GM12872 (cell line): ENCODE measurements around the gene SLC2A13.

Experiments
- CTCF ChIP-seq: IDR thresholded peaks from 3 replicates; pipeline ENCODE4 v1.5.1; 2011; ENCODE audit warnings: low read depth, mild to moderate bottlenecking, low read length, moderate library complexity; ENCODE audit not compliant: insufficient read depth

The SLC2A13 gene

GRCh38 chr12:40145896-40146295 is 40.0 kb upstream of the SLC2A13 start:
- no peak for TF ChIP-seq CTCF

- TF ChIP-seq CTCF, result no peak
Observed at GRCh38 chr12:40144023-40144422, 38.1 kb upstream of the SLC2A13 start.

- no peak for TF ChIP-seq CTCF
Observed at GRCh38 chr12:40142001-40142744, 36.3 kb upstream of the SLC2A13 start.

- no peak for TF ChIP-seq CTCF
Observed at GRCh38 chr12:40138526-40138925, 32.6 kb upstream of the SLC2A13 start.

- TF ChIP-seq CTCF, result no peak
Observed at GRCh38 chr12:40137252-40137651, 31.4 kb upstream of the SLC2A13 start.

- TF ChIP-seq CTCF, result no peak
Observed at GRCh38 chr12:40127408-40127807, 21.5 kb upstream of the SLC2A13 start.

GRCh38 chr12:40123496-40123895 is 17.6 kb upstream of the SLC2A13 start:
- no peak for TF ChIP-seq CTCF
